Lung (tissue), 12 donors: ENCODE results near the gene FLYWCH2. TPM values are rescaled to one million over a fixed set of nuclear protein-coding genes. Genes with fewer than 3 reads are reported as not detected.

ENCODE experiments used
- ATAC-seq: fragments of 200-7000 bp; cut with Tn5 transposase; one replicate; pipeline ENCODE4 v1.9.1; 2020; ENCODE audit warnings: moderate number of reproducible peaks; ENCODE audit not compliant: insufficient read depth, low FRiP score
- DNase-seq, 3 donors: peaks; one replicate each; pipeline ENCODE4 v3.0.0-alpha.2; 2013 to 2017
- H3K27ac ChIP-seq, 2 donors: one replicate each; pipeline ENCODE4 v1.5.1; 2013; ENCODE audit warnings: mild to moderate bottlenecking in 2 of 2, moderate library complexity in 2 of 2, control low read depth in 1 of 2, inconsistent platforms in 1 of 2, low read depth in 1 of 2, low read length in 1 of 2
- H3K27me3 ChIP-seq, 3 donors: one replicate each; pipeline ENCODE4 v1.5.1; 2013; ENCODE audit warnings: low read length in 2 of 3; ENCODE audit not compliant: control insufficient read depth in 3 of 3, insufficient read depth in 3 of 3
- H3K36me3 ChIP-seq, 4 donors: one replicate each; pipeline ENCODE4 v1.5.1; 2013; ENCODE audit warnings: low read length in 4 of 4, mild to moderate bottlenecking in 1 of 4, moderate library complexity in 1 of 4; ENCODE audit not compliant: control insufficient read depth in 4 of 4, insufficient read depth in 4 of 4
- H3K4me1 ChIP-seq, 5 donors: one replicate each; pipeline ENCODE4 v1.5.1; 2013; ENCODE audit warnings: low read length in 5 of 5, mild to moderate bottlenecking in 2 of 5, moderate library complexity in 1 of 5; ENCODE audit not compliant: control insufficient read depth in 5 of 5, insufficient read depth in 5 of 5
- H3K4me3 ChIP-seq: one replicate; pipeline ENCODE4 v1.5.1; 2013; ENCODE audit warnings: mild to moderate bottlenecking, control low read depth, moderate library complexity
- H3K9ac ChIP-seq, 2 donors: one replicate each; pipeline ENCODE4 v1.5.1; 2013; ENCODE audit warnings: low read length in 2 of 2, control low read depth in 1 of 2; ENCODE audit not compliant: insufficient read depth in 1 of 2
- H3K9me3 ChIP-seq, 4 donors: one replicate each; pipeline ENCODE4 v1.5.1; 2013; ENCODE audit warnings: low read length in 3 of 4, mild to moderate bottlenecking in 1 of 4, moderate library complexity in 1 of 4; ENCODE audit not compliant: control insufficient read depth in 4 of 4, insufficient read depth in 3 of 4
- whole genome bisulfite sequencing, 2 donors: extraction: QIAGEN DNeasy Blood & Tissue Kit; methylation state at CpG; one replicate each; pipeline ENCODE4 v1.1.7; 2013; 5-methylcytosine and 5-hydroxymethylcytosine counted together
- polyA plus RNA-seq, 2 donors: library from polyadenylated mRNA; stranded (reverse); fragments of 200-250 nt; gene quantifications; one replicate each; pipeline ENCODE4 v1.2.1, GENCODE V29; 2013
- total RNA-seq, 2 donors: library from RNA; depleted of rRNA in 1 of 2; stranded (reverse); fragments of >200 nt in 1 of 2; gene quantifications; one replicate each; pipeline ENCODE4 v1.2.1, GENCODE V29; 2014 to 2021
- TF ChIP-seq, protein P1 (sequence below): IDR thresholded peaks from 2 replicates; pipeline ENCODE4 v1.5.1; 2012; ENCODE audit warnings: mild to moderate bottlenecking; ENCODE audit errors: control extremely low read depth, extremely low read depth
- donor health status: control.
- donor health status: control.
- donor health status: Bipolar disorder and iron deficiency.
- donor health status: healthy.
- donor health status: DM: yes; HTN: yes; CAD: no.

FLYWCH2 gene
- total and polyA plus RNA-seq, 4 donors: 26.7 to 40.6 (median 39.2) TPM

DNA sequence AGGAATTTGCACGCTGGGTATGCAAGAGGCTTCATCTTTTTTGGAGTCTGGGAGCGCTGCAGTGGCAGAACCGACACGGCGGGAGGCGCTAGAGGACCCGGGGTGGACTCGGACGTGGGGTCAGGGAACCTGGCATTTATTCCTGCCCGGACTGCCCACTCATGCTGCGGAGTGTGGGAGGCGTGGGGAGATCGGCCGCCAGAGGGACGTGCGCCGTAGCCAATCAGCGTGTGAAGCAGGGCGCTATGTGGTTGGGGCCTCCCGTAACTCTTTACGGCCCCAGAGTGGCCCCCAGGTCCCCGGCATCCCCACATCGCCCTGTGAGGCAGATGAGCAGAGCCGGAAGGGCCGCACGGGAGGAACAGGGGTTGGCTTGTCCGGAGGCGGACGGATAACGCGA is 11.2 kb downstream of the FLYWCH2 start:
- ATAC-seq: no peak
- Histone ChIP-seq H3K4me3 (no peak overlapping the region), H3K27ac (no peak overlapping the region), H3K4me1 (peaks cover 0 to 6% (median 0%) of the 10 kb centered on the region in 5 donors), H3K9ac (no peak overlapping the region), H3K27me3 (no peaks in the 10 kb centered on the region), H3K9me3 (no peaks in the 10 kb centered on the region), H3K36me3 (peaks cover 0 to 28% (median 3%) of the 10 kb centered on the region in 4 donors)
- WGBS, 2 donors: 91 to 94% methylated on average over 31 of the region's 31 CpGs
- TF ChIP-seq, protein P1, sequence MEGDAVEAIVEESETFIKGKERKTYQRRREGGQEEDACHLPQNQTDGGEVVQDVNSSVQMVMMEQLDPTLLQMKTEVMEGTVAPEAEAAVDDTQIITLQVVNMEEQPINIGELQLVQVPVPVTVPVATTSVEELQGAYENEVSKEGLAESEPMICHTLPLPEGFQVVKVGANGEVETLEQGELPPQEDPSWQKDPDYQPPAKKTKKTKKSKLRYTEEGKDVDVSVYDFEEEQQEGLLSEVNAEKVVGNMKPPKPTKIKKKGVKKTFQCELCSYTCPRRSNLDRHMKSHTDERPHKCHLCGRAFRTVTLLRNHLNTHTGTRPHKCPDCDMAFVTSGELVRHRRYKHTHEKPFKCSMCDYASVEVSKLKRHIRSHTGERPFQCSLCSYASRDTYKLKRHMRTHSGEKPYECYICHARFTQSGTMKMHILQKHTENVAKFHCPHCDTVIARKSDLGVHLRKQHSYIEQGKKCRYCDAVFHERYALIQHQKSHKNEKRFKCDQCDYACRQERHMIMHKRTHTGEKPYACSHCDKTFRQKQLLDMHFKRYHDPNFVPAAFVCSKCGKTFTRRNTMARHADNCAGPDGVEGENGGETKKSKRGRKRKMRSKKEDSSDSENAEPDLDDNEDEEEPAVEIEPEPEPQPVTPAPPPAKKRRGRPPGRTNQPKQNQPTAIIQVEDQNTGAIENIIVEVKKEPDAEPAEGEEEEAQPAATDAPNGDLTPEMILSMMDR: no peak
- DNase-seq: no peak

DNA sequence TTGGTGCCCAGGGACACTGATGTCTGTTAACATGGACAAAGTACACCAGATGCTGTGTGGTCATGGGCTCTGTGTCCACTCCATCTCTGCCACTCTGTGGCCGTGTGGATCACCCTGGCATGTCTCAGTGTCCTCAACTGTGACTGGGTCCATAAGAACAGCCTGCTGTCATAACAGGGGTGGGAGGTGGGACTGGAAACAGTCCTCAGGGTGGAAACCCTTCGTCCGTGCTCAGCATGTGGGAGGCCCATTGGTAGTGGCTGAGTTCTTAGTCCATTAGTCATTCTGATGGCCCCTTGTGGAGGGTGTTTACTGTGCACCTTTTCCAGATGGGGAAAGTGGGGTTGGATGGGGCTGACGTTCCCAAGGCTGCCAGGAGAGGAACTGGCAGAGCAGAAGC is 12.8 kb downstream of the FLYWCH2 start:
- no peak for DNase-seq
- TF ChIP-seq, protein P1: no peak
- Histone ChIP-seq H3K9me3 (no peaks in the 10 kb centered on the region), H3K4me3 (no peak overlapping the region), H3K4me1 (peaks cover 0 to 3% (median 0%) of the 10 kb centered on the region in 5 donors), H3K9ac (peak overlapping the region in 1 of 2 donors; percentile 16), H3K27ac (no peak overlapping the region), H3K27me3 (no peaks in the 10 kb centered on the region), H3K36me3 (peaks cover 0 to 32% (median 3%) of the 10 kb centered on the region in 4 donors)
- no peak for ATAC-seq
- WGBS, 2 donors: 81 to 83% methylated on average over 4 of the region's 4 CpGs

DNA sequence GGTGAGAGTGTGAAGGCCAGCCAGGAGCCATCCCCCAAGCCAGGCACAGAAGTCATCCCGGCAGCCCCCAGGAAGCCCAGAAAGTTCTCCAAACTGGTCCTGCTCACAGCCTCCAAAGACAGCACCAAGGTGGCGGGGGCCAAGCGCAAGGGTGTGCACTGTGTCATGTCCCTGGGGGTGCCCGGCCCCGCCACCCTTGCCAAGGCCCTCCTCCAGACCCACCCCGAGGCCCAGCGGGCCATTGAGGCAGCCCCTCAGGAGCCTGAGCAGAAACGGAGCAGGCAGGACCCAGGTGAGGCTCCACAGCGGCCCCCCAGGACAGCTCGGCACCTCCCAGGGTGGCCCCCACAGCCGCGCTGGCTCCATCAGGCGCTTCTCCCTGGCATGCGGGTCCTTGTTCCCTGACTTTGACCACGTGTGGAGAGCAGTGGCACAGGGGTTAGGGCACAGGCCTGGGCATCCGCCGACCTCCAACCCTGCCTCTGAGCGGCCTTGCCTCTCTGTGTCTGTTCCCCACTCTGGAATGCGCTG is 13.5 kb downstream of the FLYWCH2 start:
- H3K9me3 ChIP-seq: no peaks in the 10 kb centered on the region
- H3K36me3 ChIP-seq: peaks cover 0 to 32% (median 3%) of the 10 kb centered on the region in 4 donors
- WGBS, 2 donors: 96 to 97% methylated on average over 15 to 19 of the region's 19 CpGs
- no peaks in the 10 kb centered on the region for H3K27me3 ChIP-seq
- TF ChIP-seq, protein P1: no peak
- no peaks in the 10 kb centered on the region for H3K4me1 ChIP-seq
- ATAC-seq: no peak
- no peak for DNase-seq
- no peak overlapping the region for H3K9ac ChIP-seq
- H3K4me3 ChIP-seq: no peak overlapping the region
- no peak overlapping the region for H3K27ac ChIP-seq

DNA sequence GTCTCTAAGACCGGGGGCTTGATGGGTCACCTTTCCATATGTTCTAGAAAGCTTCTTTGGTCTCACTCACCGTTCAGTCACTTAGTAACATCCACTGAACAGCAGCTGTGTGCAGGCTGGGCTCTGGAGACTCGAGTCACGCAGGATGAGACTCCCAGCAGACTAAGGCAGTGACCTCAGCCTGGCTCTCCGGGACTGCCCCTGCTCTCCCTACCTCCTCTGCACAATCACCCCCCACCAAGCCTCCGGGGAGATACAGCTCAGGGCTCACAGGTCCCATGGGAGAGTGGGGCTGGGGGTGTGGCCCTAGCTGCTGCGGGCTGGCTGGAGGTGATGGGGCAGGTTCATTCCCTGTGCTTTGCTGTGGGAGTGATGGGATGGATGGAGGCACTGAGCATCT is 14.1 kb downstream of the FLYWCH2 start:
- 87 to 94% methylated on average over 7 of the region's 7 CpGs for WGBS, 2 donors
- H3K27ac ChIP-seq: no peak overlapping the region
- H3K36me3 ChIP-seq: peaks cover 0 to 32% (median 3%) of the 10 kb centered on the region in 4 donors
- ATAC-seq: no peak
- TF ChIP-seq, protein P1: no peak
- no peak overlapping the region for H3K4me3 ChIP-seq
- H3K9ac ChIP-seq: no peak overlapping the region
- no peaks in the 10 kb centered on the region for H3K4me1 ChIP-seq
- no peaks in the 10 kb centered on the region for H3K9me3 ChIP-seq
- DNase-seq: no peak
- no peaks in the 10 kb centered on the region for H3K27me3 ChIP-seq
